ENCODE data around the gene TRAM2. TPM values are rescaled to one million over a fixed set of nuclear protein-coding genes. Genes with fewer than 3 reads are reported as not detected.

Gene TRAM2
- total and polyA plus RNA-seq, 10 of the 15 experiments (the other 5 are each of a cell fraction or from before 2014, with no cell fraction given), result 2.5 to 15.0 (median 11.0) TPM

- no peak for TF ChIP-seq SKIL (IDR thresholded peaks at IDR 0.05; ENCODE audit: low read depth, poor library complexity, severe bottlenecking)
- TF ChIP-seq E2F8 (IDR thresholded peaks at IDR 0.05; ENCODE audit: low read depth, partially characterized antibody), result no peak
- TF ChIP-seq SMC3 (IDR thresholded peaks at IDR 0.05; ENCODE audit: borderline replicate concordance, low read length), result peak; percentile 30; the same call in 1 of the 2 replicates
- peak; percentile 52 for TF ChIP-seq RAD21 (IDR thresholded peaks at IDR 0.05; ENCODE audit: insufficient read depth, low read depth, low read length)
Observed at GRCh38 chr6:52590152-52590891, 13.5 kb upstream of the TRAM2 start (continued).

GRCh38 chr6:52588710-52589091 is 11.8 kb upstream of the TRAM2 start:
- no TSS peak for BruUV-seq (replicated peaks)
- Histone ChIP-seq H3K4me1 (ENCODE audit: control insufficient read depth, insufficient read depth, low read length) (no peaks in the 10 kb centered on the region), H3K9ac (ENCODE audit: control insufficient read depth, insufficient read depth, low read length) (no peak overlapping the region), H3K27me3 (replicated peaks in 1 of 2; ENCODE audit: control insufficient read depth in 2 of 2, insufficient read depth in 2 of 2, low read length in 1 of 2) (no peaks in the 10 kb centered on the region), H3K36me3 (ENCODE audit: control insufficient read depth in 2 of 2, insufficient read depth in 2 of 2, low read length in 1 of 2) (no peaks in the 10 kb centered on the region), H3K9me3 (replicated peaks; ENCODE audit: control insufficient read depth, insufficient read depth, low read length) (no peaks in the 10 kb centered on the region), H3K4me2 (ENCODE audit: control insufficient read depth, insufficient read depth) (no peak overlapping the region), H2AFZ (ENCODE audit: control insufficient read depth, low read depth, low read length) (no peak overlapping the region), H3K27ac (ENCODE audit: control insufficient read depth, insufficient read depth) (no peak overlapping the region), H3K4me3 (no peak overlapping the region), H3K79me2 (ENCODE audit: control insufficient read depth, insufficient read depth, low read length) (no peaks in the 10 kb centered on the region), H4K20me1 (ENCODE audit: control insufficient read depth, insufficient read depth) (no peaks in the 10 kb centered on the region)
- ChIA-PET RAD21 (ENCODE audit: unreplicated experiment) (no interaction called here), POLR2A (no interaction called here), CTCF (interaction anchor here (2.1 to 12.5 kb wide), 2 partner anchors 93 to 170 kb away, joined by 5 to 118 read pairs; partner anchors contain the start of gene EFHC1), SMC1A (ENCODE audit: uncharacterized antibody, unreplicated experiment) (interaction anchor here (0.6 kb wide), 1 partner anchor 10 kb away, joined by 3 read pairs; no protein-coding TSS in a partner anchor)
- FAIRE-seq, result no peak
- DNase-seq (ENCODE audit: low read depth, low spot score), result no peak
- no peak for ATAC-seq
- intact Hi-C loops (cut with micrococcal nuclease; ENCODE audit: unreplicated experiment) (no loop called here), in situ Hi-C loops (cut with MboI) (no loop called here)
- WGBS (ENCODE audit: insufficient coverage, insufficient replicate concordance, low lambda C conversion rate, missing lambda C conversion rate), result 67% methylated on average over 1 of the region's 1 CpG
- TF ChIP-seq SP1 (IDR thresholded peaks at IDR 0.05; ENCODE audit: low read depth, low read length) (no peak), BCL11A (IDR thresholded peaks at IDR 0.05; ENCODE audit: low read depth, low read length) (no peak), RELB (IDR thresholded peaks at IDR 0.05; ENCODE audit: low read depth) (no peak), USF2 (IDR thresholded peaks at IDR 0.05; ENCODE audit: borderline replicate concordance, low read depth, low read length) (no peak), ZBED1 (IDR thresholded peaks at IDR 0.05; ENCODE audit: borderline replicate concordance) (no peak)
